Astrocyte of the spinal cord (primary cell): ENCODE measurements around the gene DPF1.

Experiments used
- DNase-seq: peaks from one replicate; pipeline ENCODE4 v3.0.0; 2011; ENCODE audit warnings: low read depth, low spot score
- H3K4me3 ChIP-seq: 2 replicates; pipeline ENCODE4 v1.5.1; 2011; ENCODE audit warnings: low read depth, mild to moderate bottlenecking, low read length, moderate library complexity
- in situ Hi-C: cut with HindIII; loops from 2 replicates; pipeline ENCODE4 v1.10.0; 2017; ENCODE audit warnings: low sequenced_read_pairs
- TF ChIP-seq, protein P1 (sequence below): IDR thresholded peaks from 2 replicates; pipeline ENCODE4 v1.5.1; 2012; ENCODE audit warnings: low read depth, mild to moderate bottlenecking, low read length, inconsistent platforms

Gene DPF1

DNA sequence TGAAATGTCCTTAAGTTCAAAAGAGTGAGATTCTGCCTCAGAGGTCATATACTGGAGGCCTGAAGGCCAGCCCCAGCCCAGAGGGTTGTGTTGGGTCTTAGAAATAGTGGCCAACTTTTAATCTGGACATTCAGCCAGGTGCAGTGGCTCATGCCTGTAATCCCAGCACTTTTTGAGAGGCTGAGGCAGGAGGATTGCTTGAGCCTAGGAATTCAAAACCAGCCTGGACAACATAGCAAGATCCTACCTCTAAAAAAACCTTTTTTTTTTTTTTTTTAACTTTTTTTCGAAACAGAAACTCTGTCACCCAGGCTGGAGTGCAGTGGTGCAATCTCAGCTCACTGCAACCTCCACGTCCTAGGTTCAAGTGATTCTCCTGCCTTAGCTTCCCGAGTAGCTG lies 15.5 kb downstream of the DPF1 start:
- TF ChIP-seq, protein P1, sequence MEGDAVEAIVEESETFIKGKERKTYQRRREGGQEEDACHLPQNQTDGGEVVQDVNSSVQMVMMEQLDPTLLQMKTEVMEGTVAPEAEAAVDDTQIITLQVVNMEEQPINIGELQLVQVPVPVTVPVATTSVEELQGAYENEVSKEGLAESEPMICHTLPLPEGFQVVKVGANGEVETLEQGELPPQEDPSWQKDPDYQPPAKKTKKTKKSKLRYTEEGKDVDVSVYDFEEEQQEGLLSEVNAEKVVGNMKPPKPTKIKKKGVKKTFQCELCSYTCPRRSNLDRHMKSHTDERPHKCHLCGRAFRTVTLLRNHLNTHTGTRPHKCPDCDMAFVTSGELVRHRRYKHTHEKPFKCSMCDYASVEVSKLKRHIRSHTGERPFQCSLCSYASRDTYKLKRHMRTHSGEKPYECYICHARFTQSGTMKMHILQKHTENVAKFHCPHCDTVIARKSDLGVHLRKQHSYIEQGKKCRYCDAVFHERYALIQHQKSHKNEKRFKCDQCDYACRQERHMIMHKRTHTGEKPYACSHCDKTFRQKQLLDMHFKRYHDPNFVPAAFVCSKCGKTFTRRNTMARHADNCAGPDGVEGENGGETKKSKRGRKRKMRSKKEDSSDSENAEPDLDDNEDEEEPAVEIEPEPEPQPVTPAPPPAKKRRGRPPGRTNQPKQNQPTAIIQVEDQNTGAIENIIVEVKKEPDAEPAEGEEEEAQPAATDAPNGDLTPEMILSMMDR, result no peak
- no peak overlapping the region for H3K4me3 ChIP-seq
- no peak for DNase-seq
- in situ Hi-C loops, result no loop called here

DNA sequence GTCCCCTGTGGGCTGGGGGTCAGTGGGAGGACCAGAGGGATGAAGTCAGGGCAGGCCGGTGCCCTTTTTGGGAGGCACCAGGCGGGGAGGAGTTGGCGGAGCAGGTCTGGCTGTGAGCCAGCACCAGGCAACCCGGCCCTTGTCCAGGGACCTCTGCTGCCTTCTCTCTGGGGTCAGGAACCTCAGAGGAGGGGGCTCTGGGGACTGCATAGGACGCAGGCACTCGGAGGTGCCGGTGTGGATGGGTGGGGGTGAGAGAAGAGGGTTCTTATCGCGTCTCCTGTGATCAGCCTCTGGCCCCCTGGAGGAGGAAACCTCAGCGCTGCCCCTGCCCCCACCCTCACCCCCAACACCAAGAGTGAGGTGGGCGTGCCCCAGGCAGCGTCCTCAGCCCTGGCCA lies 16.5 kb downstream of the DPF1 start:
- TF ChIP-seq, protein P1, result no peak

DNA sequence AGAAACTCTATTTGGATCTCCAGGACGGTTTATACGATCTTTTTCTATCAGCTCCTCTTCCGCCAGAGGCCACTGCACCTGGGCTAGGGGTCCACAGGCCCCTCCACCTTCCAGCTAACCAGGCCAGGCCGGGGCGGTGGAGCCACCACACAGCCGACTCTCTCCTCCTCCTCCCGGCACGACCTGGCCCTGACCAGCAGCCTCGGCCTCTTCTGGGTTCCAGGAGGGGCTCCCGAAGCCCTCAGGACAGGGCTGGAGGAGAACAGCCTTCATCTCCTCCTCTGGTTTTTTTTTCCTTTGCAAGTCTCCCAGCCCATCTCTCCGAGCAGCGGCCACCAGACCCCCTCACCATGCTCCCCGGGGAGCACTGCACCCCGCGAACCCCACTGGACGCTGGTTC lies 17.1 kb downstream of the DPF1 start:
- TF ChIP-seq, protein P1, result no peak
- no peak overlapping the region for H3K4me3 ChIP-seq
- in situ Hi-C loops, result no loop called here
- no peak for DNase-seq

More for the DNA sequence above, 16.5 kb downstream of the DPF1 start:
- DNase-seq, result no peak
- in situ Hi-C loops, result no loop called here
- no peak overlapping the region for H3K4me3 ChIP-seq

DNA sequence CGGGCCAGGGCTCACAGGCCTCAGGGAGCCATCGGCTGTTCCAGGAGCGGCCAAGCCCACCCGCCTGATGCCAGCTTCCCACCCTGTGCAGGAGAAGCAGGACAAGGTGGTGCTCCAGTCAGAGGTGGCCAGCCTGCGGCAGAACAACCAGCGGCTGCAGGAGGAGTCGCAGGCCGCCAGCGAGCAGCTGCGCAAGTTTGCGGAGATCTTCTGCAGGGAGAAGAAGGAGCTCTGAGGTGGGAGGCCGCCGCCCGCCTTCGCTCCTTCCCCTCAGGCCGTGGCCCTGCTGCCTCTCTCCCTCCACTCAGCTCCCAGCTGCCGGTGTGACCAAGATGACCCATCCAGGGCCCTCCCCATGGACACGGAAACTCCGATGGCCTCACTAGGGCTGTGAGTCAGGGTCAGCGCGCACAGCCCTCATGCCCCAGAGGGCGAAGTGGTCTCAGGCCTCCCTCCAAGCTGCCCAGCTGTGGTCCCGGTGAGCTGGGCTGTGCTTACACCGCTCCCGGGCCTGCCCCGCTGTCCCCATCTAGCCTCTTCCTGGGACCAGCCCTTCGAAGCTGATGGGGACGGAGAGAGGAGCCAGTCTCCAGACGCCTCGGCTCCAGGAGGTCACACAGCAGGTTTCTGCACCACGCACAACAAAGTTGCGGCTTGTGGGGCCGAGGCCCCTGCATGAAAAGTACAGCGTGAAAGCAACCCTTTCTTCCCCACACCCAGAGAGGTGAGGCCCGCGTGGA lies 17.8 kb downstream of the DPF1 start:
- TF ChIP-seq, protein P1, result no peak
- no peak overlapping the region for H3K4me3 ChIP-seq
- no peak for DNase-seq
- in situ Hi-C loops, result no loop called here

DNA sequence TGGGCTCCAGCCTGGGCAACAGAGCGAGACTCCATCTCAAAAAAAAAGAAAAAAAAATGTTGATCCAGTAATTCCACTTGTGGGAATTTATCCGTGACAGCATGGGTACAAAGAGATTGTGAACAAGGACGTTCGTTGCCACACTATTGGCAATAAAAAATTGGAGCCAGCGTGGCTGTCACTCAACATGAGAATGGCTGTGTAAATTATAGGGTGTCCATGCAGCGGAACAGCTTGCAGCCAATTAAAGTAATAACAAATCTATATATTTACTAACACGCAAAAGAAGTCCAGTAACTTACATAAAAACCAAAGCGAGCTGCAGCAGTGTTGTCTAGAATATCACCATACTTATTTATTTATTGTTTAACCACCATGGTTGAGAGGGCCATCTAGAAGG lies 19.3 kb downstream of the DPF1 start:
- in situ Hi-C loops, result no loop called here
- TF ChIP-seq, protein P1, result no peak
- no peak for DNase-seq
- H3K4me3 ChIP-seq, result no peak overlapping the region

DNA sequence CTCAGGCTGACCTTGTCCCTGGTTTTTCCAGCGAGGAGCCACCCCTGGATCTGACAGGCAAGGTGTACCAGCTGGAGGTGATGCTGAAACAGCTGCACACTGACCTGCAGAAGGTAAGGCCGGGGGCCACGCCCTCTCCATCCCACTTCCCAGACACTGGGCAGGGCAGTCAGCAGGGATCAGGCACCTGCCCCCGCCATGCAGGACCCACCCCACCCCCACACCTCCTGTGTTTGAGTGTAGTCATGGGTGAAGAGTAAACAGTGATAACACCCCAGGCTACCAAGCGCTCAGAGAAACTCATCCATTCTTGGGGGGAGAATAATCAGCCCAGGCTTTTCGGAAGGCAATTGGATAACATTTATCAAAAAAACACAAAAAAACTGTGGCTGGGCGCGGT lies 19.9 kb downstream of the DPF1 start:
- in situ Hi-C loops, result no loop called here
- H3K4me3 ChIP-seq, result no peak overlapping the region
- no peak for DNase-seq
- TF ChIP-seq, protein P1, result no peak
